ENCODE results near the gene PSPH. TPM values are rescaled to one million over a fixed set of nuclear protein-coding genes. Genes with fewer than 3 reads are reported as not detected.
A peak's percentile ranks its signal among the peaks of the same experiment; 100 is the strongest.
"Not testable (repeated sequence)": the region's sequence is repeated elsewhere in the genome, so short reads cannot be mapped to it uniquely, and the experiment has no call there.

PSPH gene
- total and polyA plus RNA-seq, 10 donors = 2.2 to 11.3 (median 6.6) TPM

DNA sequence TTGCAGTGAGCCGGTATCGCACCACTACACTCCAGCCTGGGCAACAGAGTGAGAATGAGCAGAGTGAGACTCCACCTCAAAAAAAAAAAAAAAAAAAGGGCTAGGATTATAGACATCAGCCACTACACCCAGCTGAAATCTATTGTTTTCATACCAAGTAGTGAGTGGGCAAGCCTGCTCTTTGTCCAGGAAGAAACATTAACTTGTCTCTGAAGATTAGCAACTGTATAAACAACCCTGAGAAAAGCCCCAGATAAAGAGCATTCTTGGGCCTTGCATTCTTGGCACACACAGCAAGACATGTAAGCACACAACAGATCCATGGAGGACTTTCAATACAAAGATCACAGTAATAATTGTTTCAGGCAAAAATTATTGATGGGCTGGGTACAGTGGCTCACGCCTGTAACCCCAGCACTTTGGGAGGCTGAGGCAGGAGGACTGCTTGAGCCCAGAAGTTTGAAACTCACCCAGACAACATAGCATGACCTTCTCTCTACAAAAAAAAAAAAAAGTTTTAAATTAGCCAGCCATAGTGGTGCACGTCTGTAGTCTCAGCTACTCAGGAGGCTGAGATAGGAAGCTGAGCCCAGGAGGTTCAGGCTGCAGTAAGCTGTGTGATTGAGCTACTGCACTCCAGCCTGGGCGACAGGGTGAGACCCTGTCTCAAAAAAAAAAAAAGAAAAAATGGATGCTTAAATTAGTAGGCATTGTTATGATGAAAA is 4.4 kb downstream of the PSPH start:
- intact Hi-C loops (cut with DNase I; ENCODE audit: low total_unique reads) = no loop called here
- no peak for DNase-seq
- Histone ChIP-seq H3K9me3 (no peaks in the 10 kb centered on the region), H3K27ac (peak overlapping the region in 1 of 8 donors; percentile 18), H3K36me3 (peaks cover 0 to 9% (median 0%) of the 10 kb centered on the region in 6 donors), H3K4me3 (no peak overlapping the region), H3K4me1 (peaks cover 0 to 28% (median 17%) of the 10 kb centered on the region in 6 donors), H3K27me3 (replicated peaks in 1 of 7) (no peaks in the 10 kb centered on the region)
- 82 to 89% (median 88%) methylated on average over 5 of the region's 5 CpGs for WGBS, 5 donors
- TF ChIP-seq, protein P1, sequence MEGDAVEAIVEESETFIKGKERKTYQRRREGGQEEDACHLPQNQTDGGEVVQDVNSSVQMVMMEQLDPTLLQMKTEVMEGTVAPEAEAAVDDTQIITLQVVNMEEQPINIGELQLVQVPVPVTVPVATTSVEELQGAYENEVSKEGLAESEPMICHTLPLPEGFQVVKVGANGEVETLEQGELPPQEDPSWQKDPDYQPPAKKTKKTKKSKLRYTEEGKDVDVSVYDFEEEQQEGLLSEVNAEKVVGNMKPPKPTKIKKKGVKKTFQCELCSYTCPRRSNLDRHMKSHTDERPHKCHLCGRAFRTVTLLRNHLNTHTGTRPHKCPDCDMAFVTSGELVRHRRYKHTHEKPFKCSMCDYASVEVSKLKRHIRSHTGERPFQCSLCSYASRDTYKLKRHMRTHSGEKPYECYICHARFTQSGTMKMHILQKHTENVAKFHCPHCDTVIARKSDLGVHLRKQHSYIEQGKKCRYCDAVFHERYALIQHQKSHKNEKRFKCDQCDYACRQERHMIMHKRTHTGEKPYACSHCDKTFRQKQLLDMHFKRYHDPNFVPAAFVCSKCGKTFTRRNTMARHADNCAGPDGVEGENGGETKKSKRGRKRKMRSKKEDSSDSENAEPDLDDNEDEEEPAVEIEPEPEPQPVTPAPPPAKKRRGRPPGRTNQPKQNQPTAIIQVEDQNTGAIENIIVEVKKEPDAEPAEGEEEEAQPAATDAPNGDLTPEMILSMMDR (IDR thresholded peaks at IDR 0.05 in 8 of 11, conservative IDR thresholded peaks at IDR 0.05 in 3 of 11) = no peak
- TF ChIP-seq POLR2AphosphoS5 (IDR thresholded peaks at IDR 0.05) = no peak
- TF ChIP-seq POLR2A (IDR thresholded peaks at IDR 0.05) = no peak

DNA sequence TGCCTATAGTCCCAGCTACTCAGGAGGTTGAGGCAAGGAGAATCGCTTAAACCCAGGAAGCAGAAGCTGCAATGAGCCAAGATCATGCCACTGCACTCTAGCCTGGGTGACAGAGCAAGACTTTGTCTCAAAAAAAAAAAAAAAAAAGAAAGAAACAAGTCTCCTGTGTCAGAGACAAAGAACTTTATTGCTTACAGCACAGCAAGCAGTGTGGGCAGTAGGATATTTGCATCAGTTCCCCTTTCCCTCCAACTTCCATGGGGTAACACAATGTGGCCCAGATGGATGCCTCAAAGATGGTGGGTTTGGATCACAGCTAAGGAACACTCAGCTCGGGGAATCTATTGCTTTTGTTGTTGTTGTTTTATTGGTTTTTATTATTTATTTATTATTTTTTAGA is 5.5 kb downstream of the PSPH start:
- H3K27ac ChIP-seq; H3K27me3 ChIP-seq (replicated peaks in 1 of 7); intact Hi-C loops (cut with DNase I; ENCODE audit: low total_unique reads); H3K4me3 ChIP-seq; H3K9me3 ChIP-seq; DNase-seq: not testable (repeated sequence)
- Histone ChIP-seq H3K36me3 (peaks cover 0 to 20% (median 0%) of the 10 kb centered on the region in 6 donors), H3K4me1 (peaks cover 0 to 25% (median 13%) of the 10 kb centered on the region in 6 donors)
- 90 to 98% (median 95%) methylated on average over 2 of the region's 2 CpGs for WGBS, 5 donors

DNA sequence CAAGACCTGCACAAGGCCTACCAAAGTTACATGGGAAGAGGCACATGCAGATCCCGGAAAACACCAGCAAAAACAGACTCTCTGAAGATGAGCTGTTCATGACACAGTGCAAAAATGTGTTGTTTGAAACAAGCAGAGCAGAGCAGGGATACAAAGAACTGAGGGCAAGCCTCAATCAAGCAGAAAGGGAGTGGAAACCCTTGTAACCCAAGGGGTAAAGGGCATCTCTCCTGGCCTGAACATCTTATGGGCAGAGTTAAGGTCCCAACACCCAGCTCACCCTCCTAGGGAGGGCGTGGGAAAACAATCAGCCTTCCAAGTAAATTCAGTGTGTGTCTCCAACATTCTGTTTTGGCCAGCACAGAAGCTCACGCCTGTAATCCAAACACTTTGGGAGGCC is 10.5 kb downstream of the PSPH start:
- intact Hi-C loops (cut with DNase I; ENCODE audit: low total_unique reads) = no loop called here
- Histone ChIP-seq H3K4me3 (no peak overlapping the region), H3K9me3 (no peaks in the 10 kb centered on the region), H3K4me1 (no peaks in the 10 kb centered on the region), H3K27ac (no peak overlapping the region), H3K36me3 (peaks cover 0 to 24% (median 0%) of the 10 kb centered on the region in 6 donors), H3K27me3 (replicated peaks in 1 of 7) (no peaks in the 10 kb centered on the region)
- DNase-seq = peak; percentile 30
- TF ChIP-seq, protein P1 (IDR thresholded peaks at IDR 0.05 in 8 of 11, conservative IDR thresholded peaks at IDR 0.05 in 3 of 11) = no peak
- TF ChIP-seq POLR2AphosphoS5 (IDR thresholded peaks at IDR 0.05) (no peak), POLR2A (IDR thresholded peaks at IDR 0.05) (no peak)
- 85 to 99% (median 94%) methylated on average over 3 of the region's 3 CpGs for WGBS, 5 donors

DNA sequence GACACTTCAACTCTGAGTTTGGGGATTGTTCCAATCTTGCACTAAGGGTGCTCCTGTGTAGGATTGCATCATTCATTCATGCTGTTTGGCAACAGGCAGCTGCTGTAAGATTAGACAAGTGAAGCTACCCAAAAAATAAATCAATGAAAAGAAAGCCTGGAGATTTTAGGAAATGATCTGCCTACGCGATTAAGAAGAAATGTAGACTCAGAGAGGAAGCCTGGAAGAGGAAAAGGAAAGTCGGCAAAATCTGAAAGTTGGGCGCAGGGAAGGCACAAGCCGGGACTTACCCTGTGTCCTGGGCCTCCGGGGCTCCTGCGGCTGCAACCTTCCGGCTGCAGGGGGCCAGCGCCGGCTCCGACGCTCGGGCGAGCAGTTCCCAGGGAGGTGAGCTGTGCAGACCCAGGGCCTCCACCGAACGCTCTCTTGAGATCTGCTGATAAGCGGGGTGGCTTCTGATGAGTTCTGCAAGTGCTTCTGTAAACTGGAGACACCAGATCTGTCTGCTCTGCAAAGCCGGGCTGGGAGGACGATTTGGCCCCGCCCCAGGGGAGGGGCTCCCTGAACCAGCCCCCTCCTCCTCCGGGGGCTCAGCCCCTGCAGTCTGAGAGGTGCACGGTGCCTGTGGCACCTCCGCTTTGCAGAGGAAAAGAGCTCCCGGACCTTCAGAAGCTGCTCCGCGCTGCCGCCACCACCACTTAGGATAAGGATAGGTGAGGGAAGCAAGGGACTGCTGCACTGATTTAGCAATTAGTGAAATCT is 17.4 kb downstream of the PSPH start:
- TF ChIP-seq POLR2A (IDR thresholded peaks at IDR 0.05) (no peak), POLR2AphosphoS5 (IDR thresholded peaks at IDR 0.05) (peak; percentile 29 to 74 (median 51))
- TF ChIP-seq, protein P1 (IDR thresholded peaks at IDR 0.05 in 8 of 11, conservative IDR thresholded peaks at IDR 0.05 in 3 of 11) = peak in 6 of 11 experiments; percentile 12 to 48 (median 32)
- Histone ChIP-seq H3K27me3 (replicated peaks in 1 of 7) (no peaks in the 10 kb centered on the region), H3K27ac (peak overlapping the region in 6 of 8 donors; percentile 14 to 80 (median 54)), H3K4me3 (peak overlapping the region; percentile 57 to 81 (median 66)), H3K36me3 (peaks cover 0 to 18% (median 0%) of the 10 kb centered on the region in 6 donors), H3K4me1 (peaks cover 0 to 19% (median 10%) of the 10 kb centered on the region in 6 donors), H3K9me3 (no peaks in the 10 kb centered on the region)
- intact Hi-C loops (cut with DNase I; ENCODE audit: low total_unique reads) = no loop called here
- WGBS, 5 donors = 0 to 2% (median 1%) methylated on average over 26 to 27 of the region's 27 CpGs
- peak; percentile 91 for DNase-seq

DNA sequence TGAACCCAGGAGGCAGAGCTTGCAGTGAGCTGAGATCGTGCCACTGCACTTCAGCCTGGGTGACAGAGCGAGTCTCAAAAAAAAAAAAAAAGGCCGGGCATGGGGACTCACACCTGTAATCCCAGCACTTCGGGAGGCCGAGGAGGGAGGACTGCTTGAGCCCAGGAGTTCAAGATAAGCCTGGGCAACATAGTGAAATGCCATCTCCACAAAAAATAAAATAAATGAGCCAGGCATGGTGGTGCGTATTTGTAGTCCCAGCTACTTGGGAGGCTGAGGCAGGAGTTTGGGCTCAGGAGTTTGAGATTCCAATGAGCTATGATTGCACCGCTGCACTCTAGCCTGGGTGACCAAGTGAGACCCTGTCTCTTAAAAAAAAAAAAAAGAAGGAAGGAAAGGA is 18.7 kb downstream of the PSPH start:
- WGBS, 5 donors = 95 to 99% (median 97%) methylated on average over 7 of the region's 7 CpGs
- Histone ChIP-seq H3K36me3 (peaks cover 0 to 30% (median 0%) of the 10 kb centered on the region in 6 donors), H3K4me1 (peaks cover 0 to 19% (median 10%) of the 10 kb centered on the region in 6 donors)
- H3K4me3 ChIP-seq; H3K9me3 ChIP-seq; intact Hi-C loops (cut with DNase I; ENCODE audit: low total_unique reads); H3K27me3 ChIP-seq (replicated peaks in 1 of 7); H3K27ac ChIP-seq: not testable (repeated sequence)
- DNase-seq = peak; percentile 16

DNA sequence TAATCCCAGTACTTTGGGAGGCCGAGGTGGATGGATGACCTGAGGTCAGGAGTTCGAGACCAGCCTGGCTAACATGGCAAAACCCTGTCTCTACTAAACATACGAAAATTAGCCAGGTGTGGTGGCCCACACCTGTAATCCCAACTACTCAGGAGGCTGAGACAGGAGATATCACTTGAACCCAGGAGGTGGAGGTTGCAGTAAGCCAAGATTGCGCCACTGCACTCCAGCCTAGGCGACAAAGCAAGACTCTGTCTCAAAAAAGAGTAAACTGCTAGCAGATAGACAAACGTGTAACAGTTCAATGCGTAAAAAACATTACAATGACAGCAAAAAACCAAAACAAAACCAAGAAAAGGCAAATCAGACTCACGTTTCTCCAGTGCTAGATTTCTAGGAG is 19.7 kb downstream of the PSPH start:
- peak; percentile 5 for DNase-seq

More for the DNA sequence above, 19.7 kb downstream of the PSPH start:
- H3K27me3 ChIP-seq (replicated peaks in 1 of 7); H3K4me3 ChIP-seq; intact Hi-C loops (cut with DNase I; ENCODE audit: low total_unique reads); H3K27ac ChIP-seq; H3K9me3 ChIP-seq: not testable (repeated sequence)
- H3K4me1 ChIP-seq = peaks cover 0 to 19% (median 10%) of the 10 kb centered on the region in 6 donors
- H3K36me3 ChIP-seq = peaks cover 0 to 38% (median 0%) of the 10 kb centered on the region in 6 donors
- WGBS, 5 donors = 80 to 91% (median 83%) methylated on average over 8 of the region's 8 CpGs

Measured in spleen (tissue), 11 donors.